Coronary artery (tissue), 2 donors: ENCODE measurements around the gene COL28A1.

ENCODE experiments used
- DNase-seq: peaks from one replicate; pipeline ENCODE4 v3.0.0-alpha.2; 2017; ENCODE audit warnings: low spot score
- H3K27ac ChIP-seq, 2 donors: fragments of 200-600 bp; sonication (generic); one replicate each; pipeline ENCODE4 v1.5.1; 2016 to 2019
- H3K4me3 ChIP-seq: fragments of 200-600 bp; sonication (generic); 2 replicates; pipeline ENCODE4 v1.5.1; 2016; ENCODE audit warnings: mild to moderate bottlenecking, moderate library complexity
- CTCF ChIP-seq: fragments of 200-600 bp; sonication (generic); IDR thresholded peaks from one replicate; pipeline ENCODE4 v1.5.1; 2019; ENCODE audit warnings: antibody characterized with exemption

COL28A1 gene

GRCh38 chr7:7510794-7511193, 24.9 kb downstream of the COL28A1 start:
- DNase-seq = no peak
- Histone ChIP-seq H3K4me3 (no peak overlapping the region), H3K27ac (no peak overlapping the region)
- TF ChIP-seq CTCF = no peak

- no peak for TF ChIP-seq CTCF
- DNase-seq = no peak
- no peak overlapping the region for H3K27ac ChIP-seq
These were observed 29.8 kb downstream of the COL28A1 start for GRCh38 chr7:7505915-7506314.

GRCh38 chr7:7504910-7505704, 30.6 kb downstream of the COL28A1 start:
- no peak for DNase-seq
- TF ChIP-seq CTCF = no peak
- Histone ChIP-seq H3K27ac (no peak overlapping the region), H3K4me3 (no peak overlapping the region)

More at GRCh38 chr7:7505915-7506314, 29.8 kb downstream of the COL28A1 start:
- H3K4me3 ChIP-seq = no peak overlapping the region

GRCh38 chr7:7499892-7500291, 35.8 kb downstream of the COL28A1 start:
- H3K4me3 ChIP-seq = no peak overlapping the region
- H3K27ac ChIP-seq = no peak overlapping the region
- no peak for TF ChIP-seq CTCF
- no peak for DNase-seq

- TF ChIP-seq CTCF = no peak
- H3K4me3 ChIP-seq = no peak overlapping the region
- DNase-seq = no peak
- H3K27ac ChIP-seq = no peak overlapping the region
These were observed 36.8 kb downstream of the COL28A1 start for GRCh38 chr7:7498856-7499255.

- DNase-seq = no peak
- no peak overlapping the region for H3K27ac ChIP-seq
- TF ChIP-seq CTCF = no peak
- H3K4me3 ChIP-seq = no peak overlapping the region
These were observed 39.4 kb downstream of the COL28A1 start for GRCh38 chr7:7496311-7496710.

GRCh38 chr7:7495171-7495570, 40.5 kb downstream of the COL28A1 start:
- TF ChIP-seq CTCF = no peak
- Histone ChIP-seq H3K4me3 (no peak overlapping the region), H3K27ac (no peak overlapping the region)
- no peak for DNase-seq
